ENCODE measurements around the gene ZNF232.
"Not testable (repeated sequence)": the region's sequence is repeated elsewhere in the genome, so short reads cannot be mapped to it uniquely, and the experiment has no call there.

ZNF232 gene

DNA sequence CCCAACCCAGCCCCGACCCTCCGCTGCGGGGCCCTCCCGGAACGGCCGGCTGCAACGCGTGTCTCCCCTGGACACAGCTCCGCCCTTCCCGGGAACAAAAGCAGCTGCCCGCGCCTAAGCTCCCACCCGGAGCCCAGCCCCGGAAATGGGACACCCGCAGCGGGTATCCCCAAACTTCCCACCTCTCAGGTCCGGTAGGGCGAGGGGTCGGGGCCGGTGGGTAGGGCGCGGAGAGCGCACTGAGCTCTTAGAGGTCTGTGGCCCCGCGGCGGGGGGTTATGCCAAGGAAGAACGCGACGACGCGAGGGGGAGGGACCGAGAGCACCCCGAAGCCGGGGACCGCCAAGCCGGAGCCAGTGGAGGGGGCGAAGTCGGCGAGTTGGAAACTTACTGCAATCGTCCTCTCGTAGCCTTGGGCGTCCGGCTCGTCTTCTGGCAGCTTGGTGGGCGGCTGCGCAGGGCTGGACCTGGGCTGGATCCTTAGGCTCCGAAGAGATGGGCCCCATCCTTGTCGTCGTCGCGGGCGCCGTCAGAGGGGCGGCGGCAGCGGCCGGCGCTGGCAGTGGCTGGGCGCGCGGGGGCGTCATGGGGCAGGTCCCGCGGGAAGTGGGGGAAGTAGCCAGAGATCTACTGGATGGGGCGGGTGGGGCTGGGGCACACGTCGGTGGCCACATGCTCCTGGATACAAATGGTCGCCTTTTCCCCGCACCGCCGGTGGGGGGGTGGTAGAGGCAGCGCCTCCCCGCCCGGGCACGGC, 11.1 kb upstream of the ZNF232 start:
- Mint-ChIP-seq H3K4me1 (peaks cover 7% of the 10 kb centered on the region), H3K9me3 (no peaks in the 10 kb centered on the region), H3K36me3 (no peaks in the 10 kb centered on the region), H3K27ac (no peak overlapping the region), H3K4me3 (peak overlapping the region; percentile 44)
- peak; percentile 35 for ATAC-seq
- no peak for DNase-seq (ENCODE audit: low spot score in 2 of 2)

DNA sequence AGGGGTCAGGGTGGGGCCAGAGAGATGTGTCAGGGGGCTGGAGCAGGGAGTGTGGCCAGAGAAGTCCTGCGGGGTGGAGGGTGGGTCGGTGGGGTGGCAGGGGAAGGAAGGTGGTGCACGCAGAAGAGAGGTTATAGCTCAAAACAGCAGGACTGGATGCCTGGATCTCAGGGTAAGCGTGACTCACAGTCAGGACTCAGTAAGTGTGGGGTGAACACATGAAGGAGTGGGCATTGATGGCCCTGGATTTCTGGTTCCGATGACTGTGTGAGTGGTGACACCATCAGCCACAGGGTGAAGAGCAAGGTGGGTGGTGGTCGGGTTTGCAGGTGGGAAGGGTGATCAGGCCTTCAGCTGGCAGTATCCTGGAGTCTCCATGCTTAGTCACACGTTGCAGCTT, 10.4 kb upstream of the ZNF232 start:
- DNase-seq (ENCODE audit: low spot score in 2 of 2); H3K4me1 Mint-ChIP-seq; H3K27ac Mint-ChIP-seq; H3K9me3 Mint-ChIP-seq; ATAC-seq; H3K36me3 Mint-ChIP-seq: not testable (repeated sequence)
- peak overlapping the region; percentile 44 for H3K4me3 Mint-ChIP-seq

DNA sequence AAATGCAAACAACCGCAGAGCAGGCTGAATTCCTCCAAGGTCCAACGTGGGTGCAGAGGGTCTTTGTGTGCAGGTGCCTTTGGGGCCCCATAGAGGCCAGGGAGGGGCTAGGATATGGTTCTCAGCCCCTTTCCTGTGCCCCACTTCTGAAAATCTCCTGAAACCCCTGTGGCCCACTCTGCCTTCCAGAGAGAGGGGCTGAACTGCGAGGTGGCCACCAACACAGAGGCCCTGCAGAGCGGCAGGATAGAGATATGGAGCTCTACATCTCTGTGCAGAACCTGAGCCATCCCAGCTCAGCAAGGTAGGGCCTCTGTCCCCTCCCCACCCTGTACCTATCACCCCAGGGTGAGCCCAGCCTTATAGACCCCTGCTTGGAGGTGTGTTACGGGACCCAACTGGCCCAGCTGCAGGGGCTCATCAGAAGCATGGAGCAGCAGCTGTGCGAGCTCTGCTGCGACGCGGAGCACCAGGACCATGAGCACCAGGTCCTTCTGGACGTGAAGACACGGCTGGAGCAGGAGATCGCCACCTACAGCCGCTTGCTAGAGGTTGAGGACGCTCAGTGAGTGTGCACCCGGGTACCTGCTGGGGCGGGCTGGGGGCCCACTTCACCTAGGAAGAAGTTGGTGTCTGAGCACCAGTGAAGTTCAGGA, 9.6 kb upstream of the ZNF232 start:
- H3K27ac Mint-ChIP-seq = no peak overlapping the region

DNA sequence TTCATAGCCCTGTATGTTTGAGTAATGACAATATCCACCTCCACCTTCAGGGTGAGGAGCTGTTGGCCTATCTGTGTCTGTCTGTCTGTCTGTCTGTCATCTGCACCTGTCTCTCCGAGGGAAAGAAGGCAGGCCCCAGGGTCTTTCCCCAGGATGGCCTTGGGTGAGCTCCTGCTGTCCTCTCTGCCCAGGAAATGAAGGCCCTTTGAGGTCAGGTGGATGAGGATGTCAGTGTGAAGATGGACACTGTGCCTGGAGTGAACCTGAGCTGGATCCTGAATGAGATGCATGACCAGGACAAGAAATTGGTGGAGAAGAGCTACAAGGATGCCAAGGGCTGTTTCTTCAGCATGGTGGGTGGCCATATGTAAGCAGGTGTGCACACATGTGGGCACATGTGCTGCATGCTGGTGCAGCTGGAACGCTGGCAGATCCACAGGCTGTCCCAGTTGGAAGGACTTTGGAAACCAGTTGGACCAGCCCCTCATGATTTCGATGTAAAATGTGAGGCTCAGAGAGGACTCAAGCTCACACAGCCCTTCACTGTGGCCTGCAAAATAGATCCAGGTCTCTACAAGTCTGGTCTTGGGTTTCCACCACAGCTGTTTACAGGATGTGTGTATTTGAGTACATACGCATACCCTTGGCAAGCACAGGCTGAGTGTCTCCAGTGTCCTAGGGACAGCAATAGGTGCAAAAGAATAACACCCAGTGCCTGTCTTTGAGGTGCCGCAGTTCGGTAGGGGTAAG, 8.9 kb upstream of the ZNF232 start:
- H3K4me1 Mint-ChIP-seq; H3K36me3 Mint-ChIP-seq; H3K9me3 Mint-ChIP-seq; DNase-seq (ENCODE audit: low spot score in 2 of 2); H3K4me3 Mint-ChIP-seq; ATAC-seq; H3K27ac Mint-ChIP-seq: not testable (repeated sequence)

More for the DNA sequence above, 9.6 kb upstream of the ZNF232 start:
- peaks cover 7% of the 10 kb centered on the region for H3K4me1 Mint-ChIP-seq
- H3K9me3 Mint-ChIP-seq = no peaks in the 10 kb centered on the region
- DNase-seq (ENCODE audit: low spot score in 2 of 2) (no peak), ATAC-seq (no peak)
- peak overlapping the region; percentile 44 for H3K4me3 Mint-ChIP-seq
- H3K36me3 Mint-ChIP-seq = no peaks in the 10 kb centered on the region

- H3K4me1 Mint-ChIP-seq = peaks cover 7% of the 10 kb centered on the region
- no peak for ATAC-seq
- H3K4me3 Mint-ChIP-seq = no peak overlapping the region
- H3K27ac Mint-ChIP-seq = no peak overlapping the region
- DNase-seq (ENCODE audit: low spot score in 2 of 2) = no peak
- H3K9me3 Mint-ChIP-seq = no peaks in the 10 kb centered on the region
- H3K36me3 Mint-ChIP-seq = no peaks in the 10 kb centered on the region
Observed at GRCh38 chr17:5120036-5120435, 8.4 kb upstream of the ZNF232 start.

DNA sequence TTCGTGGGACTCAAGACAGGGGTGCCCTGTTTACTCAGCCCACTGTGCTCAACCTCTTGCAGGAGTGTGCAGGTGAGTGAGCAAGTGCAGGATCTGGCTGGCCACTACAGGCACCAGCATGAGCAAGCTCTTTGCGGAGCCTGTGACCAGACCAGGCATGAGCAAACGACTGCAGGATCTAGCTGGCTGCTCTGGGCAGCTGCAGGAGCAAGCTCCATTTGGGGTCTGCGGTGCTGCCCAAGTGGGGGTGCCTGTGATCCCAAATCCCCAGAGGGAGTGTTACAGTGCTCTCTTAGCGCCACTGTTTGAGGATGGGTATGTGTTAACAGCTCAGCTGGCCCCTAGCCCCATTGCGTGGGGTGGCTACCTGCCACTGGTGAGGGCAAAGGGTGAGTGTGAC, 6.5 kb upstream of the ZNF232 start:
- peaks cover 13% of the 10 kb centered on the region for H3K36me3 Mint-ChIP-seq

DNA sequence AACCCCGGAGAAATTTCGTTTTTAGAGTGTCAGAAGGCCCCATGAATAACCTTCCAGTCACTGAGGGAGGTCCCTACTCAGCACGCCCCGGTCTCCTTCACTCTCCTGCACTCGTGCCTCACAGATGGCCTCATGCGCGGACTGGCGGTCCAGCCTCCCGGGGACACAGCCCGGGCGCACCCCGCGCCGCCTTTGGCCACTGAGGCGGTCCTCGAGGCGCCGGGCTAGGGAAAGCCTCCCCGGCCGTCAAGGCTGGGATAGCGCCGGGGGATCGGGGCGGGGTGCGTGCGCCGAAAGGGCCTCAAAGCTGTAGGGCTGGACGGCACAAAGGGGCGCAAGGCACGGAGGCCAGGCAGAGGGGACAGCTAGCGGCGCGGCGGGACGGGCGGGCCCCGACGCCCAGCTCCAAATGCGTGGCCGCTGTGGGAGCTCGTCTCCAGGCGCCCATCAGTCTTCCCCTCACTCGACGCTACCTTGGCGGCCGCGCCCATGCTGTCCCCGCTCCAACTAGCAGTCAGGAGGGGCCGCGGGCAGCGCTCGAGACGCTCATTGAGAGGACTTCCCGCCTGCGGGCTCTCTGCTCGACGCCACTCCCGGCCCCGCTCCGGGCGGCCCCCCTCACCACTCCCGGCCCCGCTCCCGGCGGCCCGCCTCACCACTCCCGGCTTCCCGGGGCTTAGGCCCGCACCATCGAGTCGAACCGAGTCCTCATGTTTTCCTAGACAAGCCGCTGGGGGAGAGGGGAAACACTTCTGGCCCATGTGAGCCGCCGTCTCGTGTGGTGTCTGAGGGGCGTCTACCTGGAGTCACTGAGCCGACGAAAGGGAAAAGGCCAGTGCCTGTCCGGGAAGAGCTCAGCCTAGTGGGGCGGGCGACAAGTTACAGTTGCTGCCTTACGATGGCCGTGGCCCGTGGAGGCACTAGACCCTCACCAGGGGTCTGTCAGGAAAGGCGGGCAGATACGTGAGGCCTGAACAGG, 4.3 kb upstream of the ZNF232 start, which contains the start of gene USP6:
Gene USP6, plus strand, starts transcription at position 360 of the 979 bp plus-strand sequence. CDS start 14,336 bp downstream, outside the sequence.
- ATAC-seq = no peak
- H3K27ac Mint-ChIP-seq = no peak within 1 kb of the TSS
- peaks cover 15% of the 10 kb centered on the region for H3K36me3 Mint-ChIP-seq
- H3K9me3 Mint-ChIP-seq = no peaks in the 10 kb centered on the region
- DNase-seq (ENCODE audit: low spot score in 2 of 2) = no peak
- peaks cover 3% of the 10 kb centered on the region for H3K4me1 Mint-ChIP-seq
- no peak within 1 kb of the TSS for H3K4me3 Mint-ChIP-seq

More for the DNA sequence above, 6.5 kb upstream of the ZNF232 start:
- Mint-ChIP-seq H3K4me3 (no peak overlapping the region), H3K4me1 (peaks cover 7% of the 10 kb centered on the region), H3K9me3 (no peaks in the 10 kb centered on the region), H3K27ac (no peak overlapping the region)
- DNase-seq (ENCODE audit: low spot score in 2 of 2) (no peak), ATAC-seq (peak; percentile 38)

- DNase-seq (ENCODE audit: low spot score in 2 of 2) (no peak), ATAC-seq (no peak)
- Mint-ChIP-seq H3K27ac (peak overlapping the region; percentile 67), H3K36me3 (peaks cover 67% of the 10 kb centered on the region), H3K4me1 (peaks cover 31% of the 10 kb centered on the region), H3K9me3 (no peaks in the 10 kb centered on the region), H3K4me3 (peak overlapping the region; percentile 80)
Observed at GRCh38 chr17:5110816-5111215, 862 bp downstream of the ZNF232 start.

DNA sequence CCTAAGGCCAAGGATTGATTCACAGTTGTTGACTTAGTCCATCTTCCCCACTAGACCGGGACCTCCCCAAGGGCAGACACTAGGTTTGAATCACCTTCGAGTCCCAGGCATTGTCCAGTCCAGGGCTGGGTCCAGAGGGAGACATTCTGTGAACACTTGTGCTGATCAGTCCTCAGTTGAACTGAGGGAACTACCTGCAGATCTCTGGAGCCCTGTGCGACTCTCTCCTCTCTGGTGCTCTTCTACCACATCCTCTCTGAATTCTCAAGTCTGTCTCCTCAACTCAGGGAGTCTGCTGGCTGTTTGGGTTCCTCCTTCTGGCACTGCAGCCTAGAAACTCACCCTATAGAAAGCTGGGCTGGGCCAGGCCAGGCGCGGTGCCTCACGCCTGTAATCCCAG, 10.8 kb downstream of the ZNF232 start:
- DNase-seq (ENCODE audit: low spot score in 2 of 2) = no peak
- Mint-ChIP-seq H3K36me3 (peaks cover 4% of the 10 kb centered on the region), H3K4me3 (no peak overlapping the region), H3K27ac (no peak overlapping the region), H3K4me1 (peaks cover 8% of the 10 kb centered on the region), H3K9me3 (peaks cover 4% of the 10 kb centered on the region)
- no peak for ATAC-seq

DNA sequence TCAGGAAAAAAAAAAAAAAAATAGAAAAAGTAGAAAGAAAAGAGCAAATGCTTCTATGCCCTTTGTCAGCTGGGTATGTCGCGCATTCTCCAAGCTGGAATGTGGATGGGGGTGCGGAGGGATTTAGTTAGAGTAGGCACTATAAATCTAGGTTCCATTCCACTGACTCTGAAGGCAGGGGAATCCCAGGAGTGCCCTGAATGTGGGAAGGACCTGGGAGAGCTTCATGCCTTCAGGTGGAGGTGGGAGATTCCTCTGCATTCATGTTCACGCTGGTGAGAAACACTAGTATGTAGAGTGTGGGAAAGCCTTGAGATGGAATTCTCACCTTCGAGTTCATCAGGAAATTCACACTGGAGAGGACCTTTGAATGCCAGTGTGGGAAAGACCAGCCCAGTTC, 12.4 kb downstream of the ZNF232 start:
- no peak overlapping the region for H3K4me3 Mint-ChIP-seq
- peaks cover 12% of the 10 kb centered on the region for H3K9me3 Mint-ChIP-seq
- H3K36me3 Mint-ChIP-seq = no peaks in the 10 kb centered on the region
- H3K27ac Mint-ChIP-seq = no peak overlapping the region
- ATAC-seq = no peak
- peaks cover 8% of the 10 kb centered on the region for H3K4me1 Mint-ChIP-seq
- DNase-seq (ENCODE audit: low spot score in 2 of 2) = no peak

DNA sequence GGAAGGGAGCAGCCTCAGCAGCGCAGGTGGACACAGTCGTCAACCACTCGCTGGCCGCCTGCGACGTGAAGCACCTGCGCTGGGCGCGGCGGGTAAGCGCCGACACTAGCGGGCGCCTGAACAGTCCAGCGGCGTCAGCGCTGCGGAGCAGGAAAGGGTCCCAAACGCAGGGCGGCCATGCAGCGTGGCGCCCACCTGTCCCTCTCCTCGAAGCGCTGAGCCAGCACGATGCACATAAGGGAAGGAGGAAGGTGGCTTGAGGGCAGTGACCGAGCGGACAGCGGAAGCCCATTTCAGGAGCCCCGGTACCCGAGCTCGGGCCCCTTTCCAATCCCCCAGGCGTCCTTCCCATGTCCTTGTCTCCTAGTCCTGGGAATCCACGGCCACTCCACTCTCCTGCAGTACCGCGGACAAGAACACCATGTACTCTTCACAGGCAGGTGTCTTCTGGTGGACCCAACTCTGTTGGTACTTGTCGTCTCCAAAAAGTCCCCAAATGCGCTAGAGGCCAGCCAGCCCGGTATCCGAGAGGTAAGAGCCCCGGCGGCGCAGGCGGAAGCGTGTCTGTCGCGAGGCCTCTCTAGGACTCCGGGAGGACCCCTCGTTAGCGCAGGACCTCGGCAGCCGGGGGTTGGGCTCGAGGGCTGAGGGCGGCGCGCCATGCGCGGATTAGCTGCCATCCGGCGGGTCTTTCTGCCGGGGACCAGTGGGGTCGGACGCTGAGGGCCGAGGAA, 14.4 kb downstream of the ZNF232 start:
- Mint-ChIP-seq H3K36me3 (no peaks in the 10 kb centered on the region), H3K4me3 (peak overlapping the region; percentile 50), H3K4me1 (peaks cover 8% of the 10 kb centered on the region), H3K27ac (no peak overlapping the region), H3K9me3 (peaks cover 23% of the 10 kb centered on the region)
- ATAC-seq (peak; percentile 56), DNase-seq (ENCODE audit: low spot score in 2 of 2) (no peak)

- peaks cover 23% of the 10 kb centered on the region for H3K9me3 Mint-ChIP-seq
- DNase-seq (ENCODE audit: low spot score in 2 of 2) (no peak), ATAC-seq (no peak)
- H3K4me1 Mint-ChIP-seq = peaks cover 8% of the 10 kb centered on the region
- H3K27ac Mint-ChIP-seq = no peak overlapping the region
- H3K36me3 Mint-ChIP-seq = peaks cover 5% of the 10 kb centered on the region
- peak overlapping the region; percentile 50 for H3K4me3 Mint-ChIP-seq
Observed at GRCh38 chr17:5096731-5097100, 15.0 kb downstream of the ZNF232 start.

- peaks cover 25% of the 10 kb centered on the region for H3K36me3 Mint-ChIP-seq
- no peak for DNase-seq (ENCODE audit: low spot score in 2 of 2)
- ATAC-seq = no peak
- peaks cover 8% of the 10 kb centered on the region for H3K4me1 Mint-ChIP-seq
- no peak overlapping the region for H3K27ac Mint-ChIP-seq
- H3K4me3 Mint-ChIP-seq = no peak overlapping the region
- peaks cover 42% of the 10 kb centered on the region for H3K9me3 Mint-ChIP-seq
Observed at GRCh38 chr17:5092218-5093010, 19.3 kb downstream of the ZNF232 start.

Data from stimulated activated effector memory CD8-positive, alpha-beta T cell treated with anti-CD3 and anti-CD28 coated beads, Interleukin-12 subunit alpha, Interleukin-12 subunit beta, amount 100 ng/mL, for 72 hours (primary cell).